ENCODE measurements around the gene EPHA1. TPM values are rescaled to one million over a fixed set of nuclear protein-coding genes. Genes with fewer than 3 reads are reported as not detected.

The EPHA1 gene
- total and polyA plus RNA-seq, 2 donors (not counting 1 experiment from before 2014, with no cell fraction given): 0.39 to 0.49 TPM

- H3K79me2 ChIP-seq (ENCODE audit: control insufficient read depth, insufficient read depth, low read length): no peaks in the 10 kb centered on the region
- ChIA-PET POLR2A (no interaction called here), CTCF (interaction anchor here (0.9 to 4.4 kb wide), 6 partner anchors 8 to 135 kb away, joined by 3 to 19 read pairs (median 4); no protein-coding TSS in a partner anchor)
- no peak overlapping the region for H3K9ac ChIP-seq (ENCODE audit: low read length)
- ATAC-seq (ENCODE audit: low read depth) (peak; percentile 31), DNase-seq (peak; percentile 30)
- Mint-ChIP-seq H3K4me1 (peaks cover 46% of the 10 kb centered on the region), H3K9me3 (ENCODE audit: insufficient read depth) (no peaks in the 10 kb centered on the region), H3K27ac (peak overlapping the region; percentile 76), H3K27me3 (no peaks in the 10 kb centered on the region), H3K4me3 (peak overlapping the region; percentile 67)
- TF ChIP-seq EZH2 (IDR thresholded peaks at IDR 0.05; ENCODE audit: borderline replicate concordance, insufficient read depth, low read depth, low read length, poor library complexity, severe bottlenecking): no peak
- TF ChIP-seq, protein P1, sequence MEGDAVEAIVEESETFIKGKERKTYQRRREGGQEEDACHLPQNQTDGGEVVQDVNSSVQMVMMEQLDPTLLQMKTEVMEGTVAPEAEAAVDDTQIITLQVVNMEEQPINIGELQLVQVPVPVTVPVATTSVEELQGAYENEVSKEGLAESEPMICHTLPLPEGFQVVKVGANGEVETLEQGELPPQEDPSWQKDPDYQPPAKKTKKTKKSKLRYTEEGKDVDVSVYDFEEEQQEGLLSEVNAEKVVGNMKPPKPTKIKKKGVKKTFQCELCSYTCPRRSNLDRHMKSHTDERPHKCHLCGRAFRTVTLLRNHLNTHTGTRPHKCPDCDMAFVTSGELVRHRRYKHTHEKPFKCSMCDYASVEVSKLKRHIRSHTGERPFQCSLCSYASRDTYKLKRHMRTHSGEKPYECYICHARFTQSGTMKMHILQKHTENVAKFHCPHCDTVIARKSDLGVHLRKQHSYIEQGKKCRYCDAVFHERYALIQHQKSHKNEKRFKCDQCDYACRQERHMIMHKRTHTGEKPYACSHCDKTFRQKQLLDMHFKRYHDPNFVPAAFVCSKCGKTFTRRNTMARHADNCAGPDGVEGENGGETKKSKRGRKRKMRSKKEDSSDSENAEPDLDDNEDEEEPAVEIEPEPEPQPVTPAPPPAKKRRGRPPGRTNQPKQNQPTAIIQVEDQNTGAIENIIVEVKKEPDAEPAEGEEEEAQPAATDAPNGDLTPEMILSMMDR (IDR thresholded peaks at IDR 0.05): no peak
- peak overlapping the region; percentile 49 for H3K4me2 ChIP-seq (replicated peaks; ENCODE audit: low read depth, low read length, poor library complexity, severe bottlenecking)
- no peaks in the 10 kb centered on the region for H3K9me3 ChIP-seq (ENCODE audit: control extremely low read depth in 1 of 3, control insufficient read depth in 2 of 3, insufficient read depth in 1 of 3, low read length in 2 of 3)
- peak overlapping the region; percentile 67 for H2AFZ ChIP-seq (ENCODE audit: insufficient read depth, low read depth, low read length, poor library complexity, severe bottlenecking)
- H3K27ac ChIP-seq (ENCODE audit: low read length in 2 of 2): peak overlapping the region; percentile 43 to 48
- peaks cover 32 to 38% of the 10 kb centered on the region in 2 donors for H3K4me1 ChIP-seq (ENCODE audit: control insufficient read depth in 2 of 2, insufficient read depth in 2 of 2, low read length in 2 of 2)
- no peaks in the 10 kb centered on the region for H4K20me1 ChIP-seq (ENCODE audit: control insufficient read depth, insufficient read depth, low read length, poor library complexity, severe bottlenecking)
- H3K36me3 ChIP-seq (replicated peaks in 1 of 2; ENCODE audit: control extremely low read depth in 1 of 2, control insufficient read depth in 1 of 2, extremely low read depth in 1 of 2, insufficient read depth in 2 of 2, low read length in 1 of 2): no peaks in the 10 kb centered on the region
- no peaks in the 10 kb centered on the region for H3K27me3 ChIP-seq (replicated peaks in 1 of 4; ENCODE audit: control extremely low read depth in 1 of 4, control insufficient read depth in 3 of 4, insufficient read depth in 4 of 4, low read length in 3 of 4)
- intact Hi-C loops (cut with micrococcal nuclease): loop anchor here (10.0 kb wide), 1 partner anchor 51 kb away; no protein-coding TSS in a partner anchor
- WGBS (ENCODE audit: insufficient coverage): 11% methylated on average over 3 of the region's 7 CpGs
- no peak overlapping the region for H3K4me3 ChIP-seq (ENCODE audit: control extremely low read depth in 1 of 5, extremely low read depth in 1 of 5, insufficient read depth in 1 of 5, low read depth in 2 of 5, low read length in 4 of 5)
These were observed 33.2 kb downstream of the EPHA1 start for GRCh38 chr7:143375298-143376034.

GRCh38 chr7:143374561-143374960, 34.1 kb downstream of the EPHA1 start:
- H2AFZ ChIP-seq (ENCODE audit: insufficient read depth, low read depth, low read length, poor library complexity, severe bottlenecking): no peak overlapping the region
- TF ChIP-seq EZH2 (IDR thresholded peaks at IDR 0.05; ENCODE audit: borderline replicate concordance, insufficient read depth, low read depth, low read length, poor library complexity, severe bottlenecking): no peak
- TF ChIP-seq, protein P1 (IDR thresholded peaks at IDR 0.05): no peak
- Mint-ChIP-seq H3K4me1 (peaks cover 40% of the 10 kb centered on the region), H3K9me3 (ENCODE audit: insufficient read depth) (no peaks in the 10 kb centered on the region), H3K27ac (peak overlapping the region; percentile 76), H3K27me3 (no peaks in the 10 kb centered on the region), H3K4me3 (peak overlapping the region; percentile 67)
- intact Hi-C loops (cut with micrococcal nuclease): loop anchor here (10.0 kb wide), 1 partner anchor 50 kb away; no protein-coding TSS in a partner anchor
- no peaks in the 10 kb centered on the region for H3K79me2 ChIP-seq (ENCODE audit: control insufficient read depth, insufficient read depth, low read length)
- DNase-seq: no peak
- POLR2A ChIA-PET: no interaction called here
- no peaks in the 10 kb centered on the region for H3K9me3 ChIP-seq (ENCODE audit: control extremely low read depth in 1 of 3, control insufficient read depth in 2 of 3, insufficient read depth in 1 of 3, low read length in 2 of 3)
- CTCF ChIA-PET: interaction anchor here (1.0 to 4.4 kb wide), 5 partner anchors 10 to 160 kb away, joined by 3 to 19 read pairs (median 6); no protein-coding TSS in a partner anchor
- no peaks in the 10 kb centered on the region for H3K27me3 ChIP-seq (replicated peaks in 1 of 4; ENCODE audit: control extremely low read depth in 1 of 4, control insufficient read depth in 3 of 4, insufficient read depth in 4 of 4, low read length in 3 of 4)
- no peaks in the 10 kb centered on the region for H3K36me3 ChIP-seq (replicated peaks in 1 of 2; ENCODE audit: control extremely low read depth in 1 of 2, control insufficient read depth in 1 of 2, extremely low read depth in 1 of 2, insufficient read depth in 2 of 2, low read length in 1 of 2)
- ATAC-seq (ENCODE audit: low read depth): no peak
- no peak overlapping the region for H3K27ac ChIP-seq (ENCODE audit: low read length in 2 of 2)
- peak overlapping the region; percentile 49 for H3K4me2 ChIP-seq (replicated peaks; ENCODE audit: low read depth, low read length, poor library complexity, severe bottlenecking)
- peaks cover 27 to 33% of the 10 kb centered on the region in 2 donors for H3K4me1 ChIP-seq (ENCODE audit: control insufficient read depth in 2 of 2, insufficient read depth in 2 of 2, low read length in 2 of 2)
- no peak overlapping the region for H3K9ac ChIP-seq (ENCODE audit: low read length)
- H3K4me3 ChIP-seq (ENCODE audit: control extremely low read depth in 1 of 5, extremely low read depth in 1 of 5, insufficient read depth in 1 of 5, low read depth in 2 of 5, low read length in 4 of 5): no peak overlapping the region
- H4K20me1 ChIP-seq (ENCODE audit: control insufficient read depth, insufficient read depth, low read length, poor library complexity, severe bottlenecking): no peaks in the 10 kb centered on the region
- WGBS (ENCODE audit: insufficient coverage): 56% methylated on average over 4 of the region's 5 CpGs
